GM18508 (cell line): Measurements from ENCODE around the gene ADGRA1.
"Not testable (repeated sequence)": the region's sequence is repeated elsewhere in the genome, so short reads cannot be mapped to it uniquely, and the experiment has no call there.

Experiments used
- ATAC-seq: cut with Tn5 transposase; IDR thresholded peaks from one replicate; pipeline ENCODE4 v1.9.1; 2021; ENCODE audit warnings: moderate number of reproducible peaks; ENCODE audit not compliant: insufficient read depth, unreplicated experiment

The ADGRA1 gene

GRCh38 chr10:133106516-133106915 is 18.8 kb downstream of the ADGRA1 start:
- no peak for ATAC-seq

GRCh38 chr10:133107442-133107841 is 19.7 kb downstream of the ADGRA1 start:
- no peak for ATAC-seq

GRCh38 chr10:133109711-133110110 is 22.0 kb downstream of the ADGRA1 start:
- ATAC-seq, result no peak

DNA sequence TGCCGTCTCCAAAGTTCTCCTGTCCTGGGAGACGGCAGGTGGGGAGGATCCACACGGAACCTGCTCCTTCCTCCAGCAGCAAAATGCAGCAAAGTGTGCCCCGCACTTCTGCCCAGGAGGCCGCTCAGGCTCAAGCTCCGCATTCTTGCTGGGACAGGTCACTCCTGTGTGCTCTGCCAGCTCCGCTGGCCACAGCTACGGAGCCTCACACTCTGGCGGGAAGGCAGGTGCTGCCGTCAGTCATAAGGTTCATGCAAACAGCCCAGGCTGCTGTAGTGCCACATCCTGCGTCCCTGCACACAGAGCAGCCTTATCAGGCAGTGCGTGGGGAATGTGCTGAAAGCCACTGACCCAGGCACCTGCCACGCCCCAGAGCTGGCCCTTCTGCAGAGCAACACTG is 22.4 kb downstream of the ADGRA1 start:
- ATAC-seq, result no peak

- ATAC-seq, result no peak
Observed at GRCh38 chr10:133110609-133111275, 23.0 kb downstream of the ADGRA1 start.

DNA sequence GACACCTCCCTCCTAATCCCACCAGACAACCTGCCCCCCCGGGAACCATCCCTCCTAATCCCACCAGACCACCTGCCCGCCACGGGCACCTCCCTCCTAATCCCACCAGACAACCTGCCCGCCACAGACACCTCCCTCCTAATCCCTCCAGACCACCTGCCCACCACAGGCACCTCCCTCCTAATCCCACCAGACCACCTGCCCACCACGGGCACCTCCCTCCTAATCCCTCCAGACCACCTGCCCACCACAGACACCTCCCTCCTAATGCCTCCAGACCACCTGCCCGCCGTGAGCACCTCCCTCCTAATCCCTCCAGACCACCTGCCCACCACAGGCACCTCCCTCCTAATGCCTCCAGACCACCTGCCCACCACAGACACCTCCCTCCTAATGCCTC is 23.9 kb downstream of the ADGRA1 start:
- ATAC-seq, result not testable (repeated sequence)

- ATAC-seq, result no peak
Observed at GRCh38 chr10:133113146-133113830, 25.6 kb downstream of the ADGRA1 start.

GRCh38 chr10:133113847-133114246 is 26.1 kb downstream of the ADGRA1 start:
- ATAC-seq, result no peak

GRCh38 chr10:133114251-133114650 is 26.5 kb downstream of the ADGRA1 start:
- no peak for ATAC-seq

DNA sequence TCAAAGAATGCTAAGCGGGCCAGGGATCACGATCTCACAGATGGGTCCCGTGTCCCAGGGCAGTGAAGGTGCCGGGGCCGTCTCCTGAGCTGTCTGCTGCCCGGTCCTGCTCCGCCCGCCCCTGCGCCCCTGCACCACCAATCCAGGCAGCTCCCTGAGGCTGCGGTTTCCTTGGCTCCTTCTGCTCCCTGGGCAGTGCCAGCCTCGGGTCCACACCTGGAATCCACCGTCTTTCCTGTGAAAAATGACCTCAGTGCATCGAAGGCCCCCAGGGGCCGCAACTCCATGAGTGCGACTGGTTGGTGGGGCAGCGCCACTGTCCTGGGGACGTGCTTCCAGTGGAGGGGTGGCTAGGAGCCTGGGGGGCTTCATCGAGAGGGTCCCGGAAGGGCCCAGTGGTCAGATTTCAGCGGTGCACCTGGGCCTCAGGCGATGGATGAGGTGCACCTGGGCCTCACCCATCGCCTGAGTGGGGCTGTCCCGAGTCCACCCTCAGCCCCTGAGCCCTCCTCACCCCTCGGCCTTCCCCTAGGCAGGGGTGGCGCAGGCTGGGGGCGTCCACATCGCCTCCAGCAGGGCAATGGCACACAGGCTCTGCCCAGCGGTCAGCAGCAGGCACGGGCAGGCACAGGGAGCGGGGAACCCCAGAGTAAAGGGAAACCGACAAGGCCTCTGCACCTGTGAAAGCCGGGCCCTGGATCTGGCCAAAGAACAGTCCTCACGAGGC is 27.2 kb downstream of the ADGRA1 start:
- no peak for ATAC-seq

GRCh38 chr10:133115453-133115842 is 27.7 kb downstream of the ADGRA1 start:
- ATAC-seq, result no peak

DNA sequence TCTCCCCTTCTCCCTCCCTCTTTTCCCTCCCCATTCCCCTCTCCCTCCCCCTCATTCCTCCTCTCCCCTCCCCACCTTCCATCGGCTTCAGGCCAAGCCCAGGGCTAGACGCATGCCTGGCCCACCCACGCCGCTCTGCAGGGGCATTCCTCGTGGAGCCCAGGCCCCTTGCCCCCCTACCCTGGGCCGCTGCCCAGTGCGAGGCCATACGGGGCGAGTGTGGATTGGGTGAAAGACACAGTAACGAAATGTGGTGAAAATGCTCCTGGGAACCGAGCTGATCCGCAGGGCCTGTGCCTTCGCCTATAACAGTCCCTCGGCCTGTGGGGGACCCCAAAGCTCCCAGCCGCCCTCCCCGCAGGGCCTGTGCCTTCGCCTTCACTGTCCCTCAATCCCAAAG is 28.3 kb downstream of the ADGRA1 start:
- ATAC-seq, result no peak

GRCh38 chr10:133116455-133116854 is 28.7 kb downstream of the ADGRA1 start:
- ATAC-seq, result no peak

DNA sequence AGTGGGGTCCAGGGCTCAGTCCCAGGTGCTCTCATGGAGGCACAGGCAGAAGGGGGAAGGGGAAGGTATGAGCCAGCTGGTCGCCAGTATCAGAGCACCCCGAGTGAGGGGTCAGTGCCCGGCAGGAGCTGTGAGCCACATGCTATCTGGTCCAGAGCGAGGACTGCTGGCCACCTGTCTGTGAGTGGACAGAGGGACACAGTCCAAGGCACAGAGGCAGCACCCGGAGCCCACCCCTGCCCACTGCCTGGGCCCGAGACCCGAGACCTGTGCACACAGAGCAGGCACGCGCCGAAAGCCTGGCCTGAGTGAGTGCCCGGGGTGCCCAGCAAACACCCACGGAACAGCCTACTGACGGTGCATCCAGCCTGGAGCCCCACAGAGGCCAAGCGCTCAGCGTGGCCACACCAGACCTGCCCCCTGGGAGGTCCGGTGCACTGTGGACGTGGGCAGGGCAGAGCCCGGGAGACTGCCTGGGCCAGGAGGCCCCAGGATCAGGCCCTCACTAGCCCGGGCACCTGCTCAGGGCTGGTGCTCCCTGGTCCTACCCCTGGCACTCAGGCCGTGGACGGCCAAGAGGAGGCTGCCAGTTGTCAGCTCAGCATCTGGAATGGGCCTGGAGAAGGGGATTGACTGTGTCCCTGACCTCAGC is 29.4 kb downstream of the ADGRA1 start:
- ATAC-seq, result no peak

- ATAC-seq, result no peak
Observed at GRCh38 chr10:133117688-133118071, 30.0 kb downstream of the ADGRA1 start.

- no peak for ATAC-seq
Observed at GRCh38 chr10:133121479-133121878, 33.8 kb downstream of the ADGRA1 start.

DNA sequence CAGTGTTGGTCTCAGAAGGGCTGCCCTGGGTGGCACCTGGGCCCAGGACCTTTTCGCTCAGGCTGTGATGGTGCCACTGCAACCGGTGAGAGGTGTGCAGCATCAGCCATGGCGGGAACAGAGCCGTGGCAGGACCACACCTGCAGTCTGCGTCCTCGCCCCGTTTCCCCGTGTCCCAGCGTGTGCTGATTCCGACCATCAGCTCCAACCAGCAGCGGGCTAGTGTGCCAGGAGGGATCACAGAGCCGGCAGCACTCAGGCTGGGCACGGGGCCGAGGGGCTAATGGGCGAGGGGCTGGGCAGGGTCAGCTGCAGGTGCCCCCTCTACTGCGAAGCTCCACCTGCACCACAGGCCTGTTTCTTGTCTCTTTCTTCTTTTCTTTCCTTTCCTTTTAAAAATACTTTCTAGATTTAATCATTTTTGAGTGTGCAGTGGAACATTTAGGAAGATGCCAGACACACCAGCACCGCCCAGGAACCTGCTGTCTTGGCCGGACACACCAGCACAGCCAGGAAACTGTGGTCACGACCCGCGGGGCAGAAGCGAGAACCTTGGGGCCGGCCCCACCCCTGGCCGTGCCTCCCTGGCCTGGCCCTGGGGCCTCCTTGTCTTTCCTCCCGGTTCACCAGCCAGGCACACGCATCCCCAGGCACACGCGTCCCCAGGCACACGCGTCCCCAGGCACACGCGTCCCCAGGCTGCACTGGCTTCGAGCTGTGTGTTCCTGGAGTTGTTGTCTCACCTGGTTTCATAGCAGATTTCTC is 34.6 kb downstream of the ADGRA1 start:
- no peak for ATAC-seq

- ATAC-seq, result no peak
Observed at GRCh38 chr10:133123050-133123745, 35.5 kb downstream of the ADGRA1 start.

GRCh38 chr10:133123746-133124356 is 36.1 kb downstream of the ADGRA1 start:
- ATAC-seq, result no peak
